WTC11 (cell line): Measurements from ENCODE around the gene PNCK. TPM values are rescaled to one million over a fixed set of nuclear protein-coding genes. Genes with fewer than 3 reads are reported as not detected.

Experiments
- ATAC-seq: fragments of 200-7000 bp; cut with Tn5 transposase; 2 replicates; pipeline ENCODE4 v1.10.0; 2021; ENCODE audit warnings: mild to moderate bottlenecking, moderate library complexity
- CTCF ChIA-PET: fragments of 300-600 bp; sonication (Branson Sonifier 250); formaldehyde crosslinking; loops from one replicate; lab custom pipeline; 2021; ENCODE audit warnings: antibody characterized with exemption; lab: Charles Lee
- POLR2A ChIA-PET: fragments of 350-600 bp; sonication (Branson Sonifier 250); formaldehyde crosslinking; loops from one replicate; lab custom pipeline; 2021; ENCODE audit warnings: antibody characterized with exemption; lab: Charles Lee
- DNase-seq: peaks from one replicate; pipeline ENCODE4 v3.0.0; 2021; ENCODE audit warnings: low spot score
- H3K27ac Mint-ChIP-seq: 2 replicates; pipeline ENCODE4 v1.8.0; 2021; ENCODE audit warnings: mixed read lengths
- H3K27me3 Mint-ChIP-seq: 2 replicates; pipeline ENCODE4 v1.8.0; 2021; ENCODE audit warnings: low read depth, mild to moderate bottlenecking, moderate library complexity, mixed read lengths
- H3K36me3 Mint-ChIP-seq: 2 replicates; pipeline ENCODE4 v1.8.0; 2021; ENCODE audit warnings: mixed read lengths
- H3K4me1 Mint-ChIP-seq: 2 replicates; pipeline ENCODE4 v1.8.0; 2022; ENCODE audit warnings: mixed read lengths
- H3K4me3 Mint-ChIP-seq: 2 replicates; pipeline ENCODE4 v1.8.0; 2021; ENCODE audit warnings: mild to moderate bottlenecking, moderate library complexity, mixed read lengths
- H3K9me3 Mint-ChIP-seq: 2 replicates; pipeline ENCODE4 v1.8.0; 2021; ENCODE audit warnings: mixed read lengths
- KAT7 ChIP-seq: sonication (generic); formaldehyde crosslinking; IDR thresholded peaks from 2 replicates; pipeline ENCODE4 v1.8.1; 2023; ENCODE audit warnings: missing genetic modification reagents, mild to moderate bottlenecking, borderline replicate concordance
- NR2C2 ChIP-seq: sonication (generic); formaldehyde crosslinking; IDR thresholded peaks from 2 replicates; pipeline ENCODE4 v1.8.0; 2022; ENCODE audit warnings: mild to moderate bottlenecking, missing genetic modification reagents
- TP53 ChIP-seq: sonication (generic); formaldehyde crosslinking; IDR thresholded peaks from 2 replicates; pipeline ENCODE4 v1.8.1; 2023; ENCODE audit warnings: mild to moderate bottlenecking, missing genetic modification reagents
- ZNF532 ChIP-seq: fragments of 250-450 bp; sonication (Bioruptor Pico); IDR thresholded peaks from 2 replicates; pipeline ENCODE4 v1.9.0; 2021; ENCODE audit warnings: mild to moderate bottlenecking, borderline replicate concordance
- total RNA-seq: library from RNA; stranded (reverse); gene quantifications from 3 replicates; pipeline ENCODE4 v1.2.3, GENCODE V29; 2021
- TF ChIP-seq, protein P1 (sequence below): sonication (generic); formaldehyde crosslinking; IDR thresholded peaks from 2 replicates; pipeline ENCODE4 v1.8.0; 2023; ENCODE audit warnings: mild to moderate bottlenecking, missing genetic modification reagents
- TF ChIP-seq, protein P2 (sequence below): sonication (generic); formaldehyde crosslinking; IDR thresholded peaks from 2 replicates; pipeline ENCODE4 v1.8.1; 2023; ENCODE audit warnings: mild to moderate bottlenecking, moderate library complexity, missing genetic modification reagents
- TF ChIP-seq, protein P3 (sequence below): sonication (generic); formaldehyde crosslinking; IDR thresholded peaks from 2 replicates; pipeline ENCODE4 v1.8.1; 2023; ENCODE audit warnings: mild to moderate bottlenecking, missing genetic modification reagents, borderline replicate concordance

PNCK gene
- total RNA-seq, 1 experiment from 2014 or later, result 8.6 TPM

GRCh38 chrX:153688506-153688905, 14.9 kb upstream of the PNCK start (continued):
- TF ChIP-seq ZNF532 (no peak), NR2C2 (CRISPR knock-in tag) (no peak), KAT7 (CRISPR knock-in tag) (no peak), TP53 (CRISPR knock-in tag) (no peak)
- TF ChIP-seq, protein P1, sequence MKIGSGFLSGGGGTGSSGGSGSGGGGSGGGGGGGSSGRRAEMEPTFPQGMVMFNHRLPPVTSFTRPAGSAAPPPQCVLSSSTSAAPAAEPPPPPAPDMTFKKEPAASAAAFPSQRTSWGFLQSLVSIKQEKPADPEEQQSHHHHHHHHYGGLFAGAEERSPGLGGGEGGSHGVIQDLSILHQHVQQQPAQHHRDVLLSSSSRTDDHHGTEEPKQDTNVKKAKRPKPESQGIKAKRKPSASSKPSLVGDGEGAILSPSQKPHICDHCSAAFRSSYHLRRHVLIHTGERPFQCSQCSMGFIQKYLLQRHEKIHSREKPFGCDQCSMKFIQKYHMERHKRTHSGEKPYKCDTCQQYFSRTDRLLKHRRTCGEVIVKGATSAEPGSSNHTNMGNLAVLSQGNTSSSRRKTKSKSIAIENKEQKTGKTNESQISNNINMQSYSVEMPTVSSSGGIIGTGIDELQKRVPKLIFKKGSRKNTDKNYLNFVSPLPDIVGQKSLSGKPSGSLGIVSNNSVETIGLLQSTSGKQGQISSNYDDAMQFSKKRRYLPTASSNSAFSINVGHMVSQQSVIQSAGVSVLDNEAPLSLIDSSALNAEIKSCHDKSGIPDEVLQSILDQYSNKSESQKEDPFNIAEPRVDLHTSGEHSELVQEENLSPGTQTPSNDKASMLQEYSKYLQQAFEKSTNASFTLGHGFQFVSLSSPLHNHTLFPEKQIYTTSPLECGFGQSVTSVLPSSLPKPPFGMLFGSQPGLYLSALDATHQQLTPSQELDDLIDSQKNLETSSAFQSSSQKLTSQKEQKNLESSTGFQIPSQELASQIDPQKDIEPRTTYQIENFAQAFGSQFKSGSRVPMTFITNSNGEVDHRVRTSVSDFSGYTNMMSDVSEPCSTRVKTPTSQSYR (CRISPR knock-in tag), result no peak
- TF ChIP-seq, protein P2, sequence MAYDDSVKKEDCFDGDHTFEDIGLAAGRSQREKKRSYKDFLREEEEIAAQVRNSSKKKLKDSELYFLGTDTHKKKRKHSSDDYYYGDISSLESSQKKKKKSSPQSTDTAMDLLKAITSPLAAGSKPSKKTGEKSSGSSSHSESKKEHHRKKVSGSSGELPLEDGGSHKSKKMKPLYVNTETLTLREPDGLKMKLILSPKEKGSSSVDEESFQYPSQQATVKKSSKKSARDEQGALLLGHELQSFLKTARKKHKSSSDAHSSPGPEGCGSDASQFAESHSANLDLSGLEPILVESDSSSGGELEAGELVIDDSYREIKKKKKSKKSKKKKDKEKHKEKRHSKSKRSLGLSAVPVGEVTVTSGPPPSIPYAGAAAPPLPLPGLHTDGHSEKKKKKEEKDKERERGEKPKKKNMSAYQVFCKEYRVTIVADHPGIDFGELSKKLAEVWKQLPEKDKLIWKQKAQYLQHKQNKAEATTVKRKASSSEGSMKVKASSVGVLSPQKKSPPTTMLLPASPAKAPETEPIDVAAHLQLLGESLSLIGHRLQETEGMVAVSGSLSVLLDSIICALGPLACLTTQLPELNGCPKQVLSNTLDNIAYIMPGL, result no peak
- TF ChIP-seq, protein P3, sequence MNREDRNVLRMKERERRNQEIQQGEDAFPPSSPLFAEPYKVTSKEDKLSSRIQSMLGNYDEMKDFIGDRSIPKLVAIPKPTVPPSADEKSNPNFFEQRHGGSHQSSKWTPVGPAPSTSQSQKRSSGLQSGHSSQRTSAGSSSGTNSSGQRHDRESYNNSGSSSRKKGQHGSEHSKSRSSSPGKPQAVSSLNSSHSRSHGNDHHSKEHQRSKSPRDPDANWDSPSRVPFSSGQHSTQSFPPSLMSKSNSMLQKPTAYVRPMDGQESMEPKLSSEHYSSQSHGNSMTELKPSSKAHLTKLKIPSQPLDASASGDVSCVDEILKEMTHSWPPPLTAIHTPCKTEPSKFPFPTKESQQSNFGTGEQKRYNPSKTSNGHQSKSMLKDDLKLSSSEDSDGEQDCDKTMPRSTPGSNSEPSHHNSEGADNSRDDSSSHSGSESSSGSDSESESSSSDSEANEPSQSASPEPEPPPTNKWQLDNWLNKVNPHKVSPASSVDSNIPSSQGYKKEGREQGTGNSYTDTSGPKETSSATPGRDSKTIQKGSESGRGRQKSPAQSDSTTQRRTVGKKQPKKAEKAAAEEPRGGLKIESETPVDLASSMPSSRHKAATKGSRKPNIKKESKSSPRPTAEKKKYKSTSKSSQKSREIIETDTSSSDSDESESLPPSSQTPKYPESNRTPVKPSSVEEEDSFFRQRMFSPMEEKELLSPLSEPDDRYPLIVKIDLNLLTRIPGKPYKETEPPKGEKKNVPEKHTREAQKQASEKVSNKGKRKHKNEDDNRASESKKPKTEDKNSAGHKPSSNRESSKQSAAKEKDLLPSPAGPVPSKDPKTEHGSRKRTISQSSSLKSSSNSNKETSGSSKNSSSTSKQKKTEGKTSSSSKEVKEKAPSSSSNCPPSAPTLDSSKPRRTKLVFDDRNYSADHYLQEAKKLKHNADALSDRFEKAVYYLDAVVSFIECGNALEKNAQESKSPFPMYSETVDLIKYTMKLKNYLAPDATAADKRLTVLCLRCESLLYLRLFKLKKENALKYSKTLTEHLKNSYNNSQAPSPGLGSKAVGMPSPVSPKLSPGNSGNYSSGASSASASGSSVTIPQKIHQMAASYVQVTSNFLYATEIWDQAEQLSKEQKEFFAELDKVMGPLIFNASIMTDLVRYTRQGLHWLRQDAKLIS (CRISPR knock-in tag), result no peak

GRCh38 chrX:153688071-153688470, 14.5 kb upstream of the PNCK start:
- H3K36me3 Mint-ChIP-seq, result peaks cover 6% of the 10 kb centered on the region
- TF ChIP-seq, protein P3 (CRISPR knock-in tag), result no peak
- H3K4me1 Mint-ChIP-seq, result peaks cover 15% of the 10 kb centered on the region
- ATAC-seq, result no peak
- no peaks in the 10 kb centered on the region; the same call in 1 of the 2 replicates for H3K27me3 Mint-ChIP-seq
- H3K27ac Mint-ChIP-seq, result no peak overlapping the region
- ChIA-PET POLR2A (no interaction called here), CTCF (interaction anchor here (0.6 to 4.9 kb wide), 5 partner anchors 17 to 110 kb away, joined by 3 to 143 read pairs (median 5); partner anchors contain the start of gene PNCK)
- H3K4me3 Mint-ChIP-seq, result no peak overlapping the region
- no peak for DNase-seq
- H3K9me3 Mint-ChIP-seq, result peaks cover 5% of the 10 kb centered on the region
